ENCODE measurements around the gene COL6A2. TPM values are rescaled to one million over a fixed set of nuclear protein-coding genes. Genes with fewer than 3 reads are reported as not detected.

Gene COL6A2
- total RNA-seq, 1 experiment from 2014 or later = 15.0 TPM

DNA sequence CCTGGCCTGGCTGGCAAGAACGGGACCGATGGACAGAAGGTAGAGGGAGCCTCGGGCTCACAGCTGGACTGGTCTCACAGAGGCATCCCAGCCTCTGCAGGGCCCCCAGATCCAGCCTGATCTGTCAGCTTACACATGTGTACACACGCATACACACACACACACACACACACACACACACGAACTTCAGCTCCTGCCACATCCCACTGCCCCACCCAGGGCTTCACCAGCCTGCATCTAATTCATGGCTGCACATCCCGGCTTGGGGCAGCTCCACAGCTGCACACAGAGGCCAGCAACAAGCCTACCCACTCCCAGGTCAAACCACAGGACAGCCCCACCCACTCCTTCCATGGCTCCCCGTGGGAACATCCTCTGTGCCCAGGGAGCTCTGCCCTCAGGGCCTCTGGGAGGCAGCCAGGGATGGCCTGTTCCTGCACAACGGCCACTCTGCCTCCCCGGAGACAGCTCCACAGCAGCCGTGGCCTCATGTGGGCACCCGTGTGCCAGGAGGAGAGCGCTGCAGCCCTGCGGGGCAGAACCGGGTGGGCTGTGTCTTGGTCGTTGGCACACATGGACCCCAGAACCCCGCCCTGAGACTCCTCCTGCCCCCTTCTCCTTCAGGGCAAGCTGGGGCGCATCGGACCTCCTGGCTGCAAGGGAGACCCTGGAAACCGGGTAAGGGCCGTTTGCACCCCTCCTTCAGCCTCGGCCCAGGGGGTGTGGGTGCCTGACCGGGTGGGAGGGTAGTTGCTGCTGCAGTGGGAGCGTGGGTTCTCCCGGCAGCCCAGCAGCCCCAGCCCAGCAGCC is 19.1 kb downstream of the COL6A2 start:
- H3K36me3 ChIP-seq (ENCODE audit: insufficient read depth, low read length, poor library complexity, severe bottlenecking) = no peaks in the 10 kb centered on the region
- no peaks in the 10 kb centered on the region for H3K27me3 ChIP-seq (replicated peaks; ENCODE audit: insufficient read depth, low read depth, low read length, poor library complexity)
- TF ChIP-seq, protein P1, sequence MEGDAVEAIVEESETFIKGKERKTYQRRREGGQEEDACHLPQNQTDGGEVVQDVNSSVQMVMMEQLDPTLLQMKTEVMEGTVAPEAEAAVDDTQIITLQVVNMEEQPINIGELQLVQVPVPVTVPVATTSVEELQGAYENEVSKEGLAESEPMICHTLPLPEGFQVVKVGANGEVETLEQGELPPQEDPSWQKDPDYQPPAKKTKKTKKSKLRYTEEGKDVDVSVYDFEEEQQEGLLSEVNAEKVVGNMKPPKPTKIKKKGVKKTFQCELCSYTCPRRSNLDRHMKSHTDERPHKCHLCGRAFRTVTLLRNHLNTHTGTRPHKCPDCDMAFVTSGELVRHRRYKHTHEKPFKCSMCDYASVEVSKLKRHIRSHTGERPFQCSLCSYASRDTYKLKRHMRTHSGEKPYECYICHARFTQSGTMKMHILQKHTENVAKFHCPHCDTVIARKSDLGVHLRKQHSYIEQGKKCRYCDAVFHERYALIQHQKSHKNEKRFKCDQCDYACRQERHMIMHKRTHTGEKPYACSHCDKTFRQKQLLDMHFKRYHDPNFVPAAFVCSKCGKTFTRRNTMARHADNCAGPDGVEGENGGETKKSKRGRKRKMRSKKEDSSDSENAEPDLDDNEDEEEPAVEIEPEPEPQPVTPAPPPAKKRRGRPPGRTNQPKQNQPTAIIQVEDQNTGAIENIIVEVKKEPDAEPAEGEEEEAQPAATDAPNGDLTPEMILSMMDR (conservative IDR thresholded peaks at IDR 0.05; ENCODE audit: low read depth, low read length) = no peak
- TF ChIP-seq EZH2 (IDR thresholded peaks at IDR 0.05; ENCODE audit: borderline replicate concordance, low read depth, low read length, poor library complexity, severe bottlenecking) = no peak
- BruUV-seq (replicated peaks) = no TSS peak
- H3K27ac ChIP-seq (ENCODE audit: low read depth, low read length, poor library complexity, severe bottlenecking) = no peak overlapping the region
- no peaks in the 10 kb centered on the region for H3K9me3 ChIP-seq (ENCODE audit: low read depth, low read length, poor library complexity, severe bottlenecking)
- intact Hi-C loops (cut with micrococcal nuclease; ENCODE audit: unreplicated experiment) = no loop called here
- DNase-seq (ENCODE audit: low spot score) = no peak
- CTCF ChIA-PET = no interaction called here
- no peaks in the 10 kb centered on the region for H3K4me1 ChIP-seq (ENCODE audit: insufficient read depth, low read length, poor library complexity, severe bottlenecking)
- POLR2A ChIA-PET (ENCODE audit: low non-redundant PET) = no interaction called here
- no peak overlapping the region for H3K4me3 ChIP-seq (ENCODE audit: low read depth, low read length, poor library complexity, severe bottlenecking)

DNA sequence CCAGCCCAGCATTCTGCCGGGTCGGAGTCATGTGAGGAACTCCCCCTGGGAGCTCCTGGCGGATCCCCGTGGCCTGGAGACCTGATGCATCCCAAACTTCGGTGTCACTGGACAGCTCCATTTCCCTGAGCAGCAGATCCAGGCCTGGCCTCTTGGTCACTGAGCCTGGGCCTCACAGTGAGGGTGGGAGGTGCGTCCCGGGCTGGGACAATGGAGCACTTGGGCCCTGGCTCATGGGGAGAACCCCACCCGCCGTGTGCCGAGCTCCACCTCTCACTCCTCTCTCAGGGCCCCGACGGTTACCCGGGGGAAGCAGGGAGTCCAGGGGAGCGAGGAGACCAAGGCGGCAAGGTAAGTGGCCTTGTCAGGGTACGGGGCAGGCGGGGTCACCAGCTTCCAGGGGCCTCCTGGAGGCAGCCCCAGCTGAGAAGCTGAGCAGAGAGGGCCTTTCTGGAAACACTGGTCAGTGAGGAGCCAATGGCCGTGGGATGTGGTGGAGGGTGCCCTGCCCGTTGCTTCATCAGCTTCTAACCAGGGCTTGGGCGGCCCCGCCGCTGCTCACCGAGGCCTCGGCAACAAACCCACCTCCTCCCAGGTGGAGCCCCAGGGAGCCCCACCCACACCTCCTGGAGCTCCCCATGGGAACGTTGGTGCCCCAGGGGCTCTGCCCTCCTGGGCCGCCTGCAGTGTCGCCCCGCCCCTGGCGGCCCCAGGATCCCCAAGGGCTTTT is 19.8 kb downstream of the COL6A2 start:
- Histone ChIP-seq H3K27ac (ENCODE audit: low read depth, low read length, poor library complexity, severe bottlenecking) (no peak overlapping the region), H3K4me1 (ENCODE audit: insufficient read depth, low read length, poor library complexity, severe bottlenecking) (no peaks in the 10 kb centered on the region), H3K36me3 (ENCODE audit: insufficient read depth, low read length, poor library complexity, severe bottlenecking) (no peaks in the 10 kb centered on the region), H3K27me3 (replicated peaks; ENCODE audit: insufficient read depth, low read depth, low read length, poor library complexity) (no peaks in the 10 kb centered on the region), H3K4me3 (ENCODE audit: low read depth, low read length, poor library complexity, severe bottlenecking) (no peak overlapping the region), H3K9me3 (ENCODE audit: low read depth, low read length, poor library complexity, severe bottlenecking) (no peaks in the 10 kb centered on the region)
- TF ChIP-seq, protein P1 (conservative IDR thresholded peaks at IDR 0.05; ENCODE audit: low read depth, low read length) = no peak
- TF ChIP-seq EZH2 (IDR thresholded peaks at IDR 0.05; ENCODE audit: borderline replicate concordance, low read depth, low read length, poor library complexity, severe bottlenecking) = no peak
- POLR2A ChIA-PET (ENCODE audit: low non-redundant PET) = no interaction called here
- DNase-seq (ENCODE audit: low spot score) = no peak
- CTCF ChIA-PET = no interaction called here
- no TSS peak for BruUV-seq (replicated peaks)
- intact Hi-C loops (cut with micrococcal nuclease; ENCODE audit: unreplicated experiment) = no loop called here

DNA sequence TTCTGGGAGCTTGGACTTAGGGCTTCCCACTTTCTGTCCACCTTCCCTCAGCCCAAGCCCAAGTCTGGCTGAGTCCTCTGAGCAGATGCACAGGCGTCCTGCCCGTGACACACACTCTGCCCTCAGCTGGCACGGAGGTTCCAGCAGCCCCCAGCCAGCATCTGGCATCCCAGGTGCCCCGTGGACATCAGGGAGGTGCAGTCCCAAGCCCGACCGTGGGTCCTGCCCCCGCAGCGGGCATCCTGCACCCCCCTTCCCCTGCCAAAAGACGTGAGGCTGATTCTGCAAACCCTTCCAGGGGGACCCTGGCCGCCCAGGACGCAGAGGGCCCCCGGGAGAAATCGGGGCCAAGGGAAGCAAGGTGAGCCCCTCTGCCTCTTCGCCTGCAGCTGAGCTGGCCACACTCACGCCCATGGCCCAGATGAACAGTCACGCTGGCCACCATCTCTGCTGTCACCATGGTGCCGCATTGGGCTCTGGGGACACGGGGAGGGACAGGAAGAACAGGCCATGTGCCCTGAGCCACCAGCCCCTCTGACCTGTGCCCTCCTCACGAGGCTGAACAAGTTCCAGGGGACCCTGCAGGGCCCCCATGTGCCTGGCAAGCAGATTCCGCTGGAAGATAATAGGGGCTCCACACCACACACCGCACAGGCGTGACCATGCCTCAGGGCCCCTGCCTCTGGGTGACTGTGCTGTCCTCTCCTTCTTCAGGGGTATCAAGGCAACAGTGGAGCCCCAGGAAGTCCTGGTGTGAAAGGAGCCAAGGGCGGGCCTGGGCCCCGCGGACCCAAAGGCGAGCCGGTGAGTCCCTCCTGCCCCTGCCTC is 20.6 kb downstream of the COL6A2 start:
- ChIA-PET CTCF (no interaction called here), POLR2A (ENCODE audit: low non-redundant PET) (no interaction called here)
- no peaks in the 10 kb centered on the region for H3K9me3 ChIP-seq (ENCODE audit: low read depth, low read length, poor library complexity, severe bottlenecking)
- no peaks in the 10 kb centered on the region for H3K36me3 ChIP-seq (ENCODE audit: insufficient read depth, low read length, poor library complexity, severe bottlenecking)
- H3K27ac ChIP-seq (ENCODE audit: low read depth, low read length, poor library complexity, severe bottlenecking) = no peak overlapping the region
- intact Hi-C loops (cut with micrococcal nuclease; ENCODE audit: unreplicated experiment) = no loop called here
- H3K4me1 ChIP-seq (ENCODE audit: insufficient read depth, low read length, poor library complexity, severe bottlenecking) = no peaks in the 10 kb centered on the region
- no peak overlapping the region for H3K4me3 ChIP-seq (ENCODE audit: low read depth, low read length, poor library complexity, severe bottlenecking)
- no TSS peak for BruUV-seq (replicated peaks)
- no peak for DNase-seq (ENCODE audit: low spot score)
- TF ChIP-seq, protein P1 (conservative IDR thresholded peaks at IDR 0.05; ENCODE audit: low read depth, low read length) = no peak
- no peak for TF ChIP-seq EZH2 (IDR thresholded peaks at IDR 0.05; ENCODE audit: borderline replicate concordance, low read depth, low read length, poor library complexity, severe bottlenecking)
- no peaks in the 10 kb centered on the region for H3K27me3 ChIP-seq (replicated peaks; ENCODE audit: insufficient read depth, low read depth, low read length, poor library complexity)
